Astrocyte of the spinal cord (primary cell): ENCODE results near the gene WDR91.

Source experiments
- DNase-seq: peaks from one replicate; pipeline ENCODE4 v3.0.0; 2011; ENCODE audit warnings: low read depth, low spot score
- H3K4me3 ChIP-seq: 2 replicates; pipeline ENCODE4 v1.5.1; 2011; ENCODE audit warnings: low read depth, mild to moderate bottlenecking, low read length, moderate library complexity
- CTCF ChIP-seq: IDR thresholded peaks from 2 replicates; pipeline ENCODE4 v1.5.1; 2012; ENCODE audit warnings: low read depth, mild to moderate bottlenecking, low read length, inconsistent platforms
- in situ Hi-C: cut with HindIII; loops from 2 replicates; pipeline ENCODE4 v1.10.0; 2017; ENCODE audit warnings: low sequenced_read_pairs

WDR91 gene

GRCh38 chr7:135158874-135159273 is 52.5 kb downstream of the WDR91 start:
- no peak overlapping the region for H3K4me3 ChIP-seq
- in situ Hi-C loops = no loop called here
- no peak for TF ChIP-seq CTCF
- DNase-seq = no peak

DNA sequence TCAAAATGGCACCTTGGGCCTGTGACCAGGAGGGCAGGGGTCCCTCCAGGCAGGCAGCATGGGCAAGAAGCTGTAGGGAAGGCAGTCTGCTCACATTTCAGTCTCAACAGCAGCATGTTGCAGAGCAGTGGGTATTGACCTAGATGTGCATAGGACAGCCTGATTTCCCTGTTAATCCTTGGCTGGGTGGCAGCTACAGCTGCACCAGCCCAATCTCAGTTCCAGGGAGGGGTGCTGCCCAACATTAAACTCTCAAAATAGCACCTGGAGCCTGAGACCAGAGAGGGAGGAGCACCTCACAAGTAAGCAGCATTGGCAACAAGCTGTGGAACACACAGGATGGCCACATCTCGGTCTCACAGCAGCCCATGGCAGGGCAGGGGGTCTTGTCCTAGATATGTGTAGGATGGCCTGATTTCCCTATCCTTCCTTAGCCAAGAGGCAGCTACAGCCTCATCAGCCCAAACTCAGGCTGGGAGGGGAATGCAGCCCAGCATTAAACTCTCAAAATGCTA is 53.1 kb downstream of the WDR91 start:
- in situ Hi-C loops = no loop called here
- H3K4me3 ChIP-seq = no peak overlapping the region
- DNase-seq = no peak
- TF ChIP-seq CTCF = no peak

DNA sequence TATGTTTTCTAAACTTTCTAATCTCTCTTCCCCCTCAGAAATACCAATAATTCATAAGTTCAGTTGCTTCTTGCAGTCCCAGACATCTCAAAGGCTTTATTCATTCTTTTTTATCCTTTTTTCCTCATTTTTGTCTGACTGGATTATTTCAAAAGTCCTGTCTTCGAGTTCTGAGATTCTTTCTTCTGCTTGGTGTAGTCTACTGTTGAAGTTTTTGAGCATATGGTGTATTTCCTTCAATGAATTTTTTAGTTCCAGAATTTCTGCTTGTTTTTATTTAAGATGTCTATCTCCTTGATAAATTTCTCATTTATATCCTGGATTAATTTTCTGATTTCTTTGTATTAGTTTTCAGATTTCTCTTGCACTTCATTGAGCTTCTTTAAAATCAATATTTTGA is 55.0 kb downstream of the WDR91 start:
- no peak for TF ChIP-seq CTCF
- DNase-seq = no peak
- H3K4me3 ChIP-seq = no peak overlapping the region
- in situ Hi-C loops = no loop called here

- DNase-seq = no peak
- no peak overlapping the region for H3K4me3 ChIP-seq
- in situ Hi-C loops = no loop called here
- TF ChIP-seq CTCF = no peak
These were observed 56.6 kb downstream of the WDR91 start for GRCh38 chr7:135154734-135155133.

DNA sequence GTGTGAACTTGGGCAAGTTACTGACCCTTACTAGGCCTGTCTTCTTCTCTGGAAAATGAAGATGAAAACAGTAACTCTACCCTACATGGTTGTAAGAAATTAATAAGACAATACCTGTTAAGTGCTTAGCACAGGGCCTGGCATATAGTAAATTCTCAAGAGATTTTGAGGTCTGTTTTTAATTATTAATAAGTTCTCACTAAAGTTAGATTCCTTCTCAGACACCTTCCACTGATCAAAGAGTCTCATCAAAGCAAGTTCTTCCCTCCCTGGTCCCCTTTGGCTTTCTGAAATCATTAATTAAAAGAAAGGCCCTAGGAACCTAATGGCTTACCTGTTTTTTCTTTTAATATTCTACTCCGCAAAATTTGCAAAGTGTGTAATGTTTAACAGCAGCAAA is 58.9 kb downstream of the WDR91 start:
- DNase-seq = no peak
- TF ChIP-seq CTCF = no peak
- no peak overlapping the region for H3K4me3 ChIP-seq
- in situ Hi-C loops = no loop called here

GRCh38 chr7:135151533-135151932 is 59.8 kb downstream of the WDR91 start:
- no peak for TF ChIP-seq CTCF
- in situ Hi-C loops = no loop called here
- H3K4me3 ChIP-seq = no peak overlapping the region
- DNase-seq = no peak

DNA sequence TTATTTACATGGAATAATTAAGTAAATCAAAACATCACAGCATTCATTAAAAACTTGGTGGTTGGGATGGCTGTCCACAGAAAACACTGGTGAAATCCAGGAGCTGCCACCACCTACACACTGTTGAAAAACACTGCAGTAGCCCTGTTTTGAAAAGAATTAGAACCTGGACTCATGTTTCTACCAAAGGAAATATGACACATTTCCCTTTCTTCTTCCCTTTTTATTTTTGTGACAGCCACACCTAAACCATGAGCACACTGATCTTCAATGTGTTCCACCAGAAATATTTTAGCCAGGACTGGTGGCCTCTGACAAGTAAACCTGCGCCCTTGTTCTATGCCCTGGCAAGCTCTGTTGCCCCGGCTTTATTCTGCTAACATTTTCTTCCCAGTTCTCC is 60.2 kb downstream of the WDR91 start:
- no peak overlapping the region for H3K4me3 ChIP-seq
- in situ Hi-C loops = no loop called here
- TF ChIP-seq CTCF = no peak
- no peak for DNase-seq
